K562 (cell line): ENCODE results near the gene NCOA3. TPM values are rescaled to one million over a fixed set of nuclear protein-coding genes. Genes with fewer than 3 reads are reported as not detected.

Experiments
- ATAC-seq: fragments of 200-7000 bp; cut with Tn5 transposase; 3 replicates; pipeline ENCODE4 v1.9.1; 2020; ENCODE audit warnings: moderate library complexity
- BruUV-seq: library from RNA; stranded (reverse); fragments of 400-500 nt; replicated peaks from 2 replicates; lab custom pipeline; 2021; lab: Mats Ljungman, UMichigan
- CTCF ChIA-PET: fragments of 300-600 bp; formaldehyde crosslinking; extraction: SDS; loops from one replicate; lab custom pipeline; 2021; ENCODE audit warnings: low intra/inter-chr PET ratio; lab: Yijun Ruan, JAX
- POLR2A ChIA-PET: fragments of 300-600, 350-650 bp; sonication (Branson Sonifier 250); formaldehyde crosslinking; extraction: SDS; loops from one replicate; lab custom pipeline; 2021; ENCODE audit warnings: antibody characterized with exemption, inconsistent platforms; lab: Yijun Ruan, JAX
- DNase-seq, 4 experiments: peaks; one replicate each; pipeline versions ENCODE4 v3.0.0 to v3.0.0-alpha.2; 2011 to 2018; ENCODE audit warnings: low spot score in 3 of 4, mixed read lengths in 3 of 4; ENCODE audit errors: extremely low read depth in 1 of 4
- FAIRE-seq: peaks from 2 replicates; lab custom pipeline; 2011; peaks lifted over from hg19 to GRCh38; lab: Jason Lieb, UNC
- H2AFZ ChIP-seq: 2 replicates; pipeline ENCODE4 v1.6.0; 2011; ENCODE audit warnings: low read depth, low read length, control low read depth, inconsistent platforms
- H3K27ac ChIP-seq: fragments of 200-600 bp; 3 replicates; pipeline ENCODE4 v1.8.0; 2011; ENCODE audit warnings: low read depth, mild to moderate bottlenecking, control low read depth, inconsistent platforms, low read length, moderate library complexity, mixed read lengths; ENCODE audit errors: extremely low read depth
- H3K27me3 ChIP-seq, 2 experiments: fragments of 300-600 bp in 1 of 2; 2 replicates in 1 of 2; 3 replicates in 1 of 2; pipeline versions ENCODE4 v1.6.0 to v1.8.0; 2011; ENCODE audit warnings: inconsistent platforms in 2 of 2, low read length in 2 of 2, mild to moderate bottlenecking in 1 of 2, mixed read lengths in 1 of 2, moderate library complexity in 1 of 2; ENCODE audit not compliant: control insufficient read depth in 2 of 2, insufficient read depth in 2 of 2
- H3K36me3 ChIP-seq: fragments of 300-600 bp; 3 replicates; pipeline ENCODE4 v1.8.0; 2011; ENCODE audit warnings: mild to moderate bottlenecking, low read length, inconsistent platforms; ENCODE audit not compliant: control insufficient read depth, insufficient read depth
- H3K4me1 ChIP-seq, 2 experiments: fragments of 200-600 bp in 1 of 2; replicated peaks in 1 of 2; 2 replicates in 1 of 2; 3 replicates in 1 of 2; pipeline versions ENCODE4 v1.5.1 to v1.8.0; 2011; ENCODE audit warnings: inconsistent platforms in 2 of 2, low read length in 2 of 2, mild to moderate bottlenecking in 1 of 2, mixed read lengths in 1 of 2, moderate library complexity in 1 of 2; ENCODE audit not compliant: control insufficient read depth in 2 of 2, insufficient read depth in 2 of 2
- H3K4me2 ChIP-seq: 2 replicates; pipeline ENCODE4 v1.6.1; 2011; ENCODE audit warnings: low read length, control low read depth, inconsistent platforms, mixed read lengths; ENCODE audit not compliant: insufficient read depth
- H3K4me3 ChIP-seq: fragments of 200-600 bp; sonication (generic), shearing (Covaris generic); 2 replicates; pipeline ENCODE4 v1.5.1; 2016; ENCODE audit warnings: control low read depth, inconsistent platforms
- H3K79me2 ChIP-seq: fragments of 200-600 bp; 3 replicates; pipeline ENCODE4 v1.8.0; 2011; ENCODE audit warnings: low read length, inconsistent platforms; ENCODE audit not compliant: control insufficient read depth, insufficient read depth
- H3K9ac ChIP-seq, 2 experiments: 2 replicates each; pipeline versions ENCODE4 v1.6.0 to v1.6.1; 2011; ENCODE audit warnings: low read depth in 2 of 2, low read length in 2 of 2, control low read depth in 1 of 2, inconsistent platforms in 1 of 2, mild to moderate bottlenecking in 1 of 2, mixed read lengths in 1 of 2; ENCODE audit not compliant: insufficient read depth in 1 of 2
- H3K9me1 ChIP-seq: one replicate; pipeline ENCODE4 v1.6.0; 2011; ENCODE audit warnings: inconsistent platforms, mild to moderate bottlenecking, low read length, moderate library complexity; ENCODE audit not compliant: control insufficient read depth, insufficient read depth
- H3K9me3 ChIP-seq: replicated peaks from 2 replicates; pipeline ENCODE4 v1.5.1; 2011; ENCODE audit warnings: low read depth, low read length, inconsistent platforms; ENCODE audit not compliant: control insufficient read depth, insufficient read depth
- H4K20me1 ChIP-seq: replicated peaks from 2 replicates; pipeline ENCODE4 v1.6.1; 2011; ENCODE audit warnings: low read length, inconsistent platforms, mixed read lengths; ENCODE audit not compliant: control insufficient read depth, insufficient read depth
- PHB2 ChIP-seq: fragments of 450-650 bp; IDR thresholded peaks from 2 replicates; pipeline ENCODE4 v1.6.1; 2017; ENCODE audit warnings: low read depth
- ZBTB11 ChIP-seq, 3 experiments: fragments of 200-800 bp in 1 of 3; fragments of 250-450 bp in 1 of 3; fragments of 450-650 bp in 1 of 3; sonication (Bioruptor Pico) in 1 of 3; sonication (Bioruptor generic) in 1 of 3; formaldehyde crosslinking in 1 of 3; IDR thresholded peaks; 2 replicates each; pipeline versions ENCODE4 v1.6.1 to v1.8.0; 2016 to 2022; ENCODE audit warnings: mild to moderate bottlenecking in 2 of 3, missing genetic modification characterization in 2 of 3, missing compliant biosample characterization in 1 of 3, moderate library complexity in 1 of 3
- WGBS: fragments of 100-300 bp; shearing (Covaris generic); methylation state at CpG from one replicate; pipeline ENCODE4 v1.1.6; 2016; ENCODE audit warnings: low coverage, mixed read lengths; ENCODE audit not compliant: insufficient coverage; ENCODE audit errors: missing lambda C conversion rate; 5-methylcytosine and 5-hydroxymethylcytosine counted together
- in situ Hi-C: fragments of 300-500 bp; cut with MboI; formaldehyde crosslinking; loops from 4 replicates; pipeline ENCODE4 v1.15.0; 2018; ENCODE audit warnings: inconsistent platforms, mixed read lengths
- intact Hi-C: fragments of 100-400 bp; cut with micrococcal nuclease; formaldehyde crosslinking; loops from 2 replicates; pipeline ENCODE4 v1.14.2; 2022
- polyA plus RNA-seq, 8 experiments: library from polyadenylated mRNA; depleted of rRNA in 4 of 8; stranded (reverse) in 5 of 8; unstranded in 3 of 8; fragments of >200 nt; fragmentation: Nextera tagmentation in 2 of 8; fragmentation: Illumina TruSeq in 1 of 8; extraction: Ambion mirVana in 2 of 8; extraction: Trizol in 1 of 8; gene quantifications; 2 replicates each; pipeline versions ENCODE4 v1.2.1 to v1.2.3, GENCODE V29; 2011 to 2014; ENCODE audit warnings: inconsistent platforms in 1 of 8, missing spikeins in 1 of 8
- total RNA-seq, 7 experiments: library from RNA; depleted of rRNA in 6 of 7; stranded (reverse); fragments of >200 nt in 6 of 7; fragmentation: Illumina TruSeq in 2 of 7; extraction: Trizol in 2 of 7; gene quantifications; 2 replicates each; pipeline versions ENCODE4 v1.2.1 to v1.2.3, GENCODE V29; 2011 to 2021; ENCODE audit warnings: low replicate concordance in 1 of 7

NCOA3 gene
- total and polyA plus RNA-seq, 9 of the 15 experiments (the other 6 are each of a cell fraction or from before 2014, with no cell fraction given) = 3.2 to 24.3 (median 14.4) TPM

- WGBS = 88% methylated on average over 2 of the region's 2 CpGs
These were observed 128.2 kb downstream of the NCOA3 start for GRCh38 chr20:47629907-47630306.

More at GRCh38 chr20:47629907-47630306, 128.2 kb downstream of the NCOA3 start:
- in situ Hi-C loops = loop anchor here (10.0 kb wide), 2 partner anchors 125 to 425 kb away; partner anchors contain the start of gene NCOA3
- H3K27ac ChIP-seq = no peak overlapping the region
- no peaks in the 10 kb centered on the region for H4K20me1 ChIP-seq
- H3K4me1 ChIP-seq = no peaks in the 10 kb centered on the region
- no peaks in the 10 kb centered on the region for H3K9me1 ChIP-seq
- DNase-seq (no peak), ATAC-seq (no peak), FAIRE-seq (no peak)
- ChIA-PET CTCF (no interaction called here), POLR2A (no interaction called here)
- H2AFZ ChIP-seq = no peak overlapping the region
- H3K79me2 ChIP-seq = no peaks in the 10 kb centered on the region
- H3K4me3 ChIP-seq = no peak overlapping the region
- H3K36me3 ChIP-seq = peaks cover 37% of the 10 kb centered on the region
- H3K27me3 ChIP-seq = no peaks in the 10 kb centered on the region
- intact Hi-C loops = no loop called here
- no peak overlapping the region for H3K9ac ChIP-seq
- TF ChIP-seq PHB2 (no peak), ZBTB11 (CRISPR knock-in tag; IDR thresholded peaks at IDR 0.05) (peak in 1 of 3 experiments; percentile 58; a peak in 2 of 6 replicates)
- BruUV-seq = no TSS peak
- no peak overlapping the region for H3K4me2 ChIP-seq
- H3K9me3 ChIP-seq = no peaks in the 10 kb centered on the region
